SHP77 (cell line): ENCODE data around the gene SERPINB12.

ENCODE experiments used
- DNase-seq, 2 experiments: peaks; one replicate each; lab custom pipeline; 2025; lab: John Stamatoyannopoulos, UW

Gene SERPINB12

GRCh38 chr18:63550068-63550467, 7.9 kb downstream of the SERPINB12 start:
- no peak for DNase-seq

GRCh38 chr18:63551769-63552168, 9.6 kb downstream of the SERPINB12 start:
- DNase-seq, result no peak

- no peak for DNase-seq
Measured at GRCh38 chr18:63552581-63552980, 10.4 kb downstream of the SERPINB12 start.

DNA sequence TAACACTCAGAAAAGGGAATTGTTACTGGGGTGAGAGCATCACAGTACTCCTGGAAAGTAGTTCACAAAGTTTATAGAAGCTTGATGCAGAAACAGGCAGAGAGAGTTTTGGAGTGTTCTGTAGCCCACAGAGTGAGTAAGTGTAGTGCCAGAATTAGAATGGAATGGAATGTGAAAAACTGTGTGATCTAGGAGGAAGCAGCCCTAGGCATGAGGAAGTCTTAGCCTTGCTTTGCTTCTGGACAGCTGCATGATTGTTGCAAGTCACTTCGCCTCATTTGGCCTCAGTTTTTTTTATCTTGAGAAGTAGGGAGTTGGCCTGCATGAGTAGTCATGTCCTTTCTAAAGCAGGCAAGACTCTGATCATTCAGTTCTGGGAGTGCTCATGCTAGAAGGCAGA, 10.9 kb downstream of the SERPINB12 start:
- DNase-seq, result no peak

GRCh38 chr18:63559567-63560491, 17.7 kb downstream of the SERPINB12 start:
- DNase-seq, result no peak

DNA sequence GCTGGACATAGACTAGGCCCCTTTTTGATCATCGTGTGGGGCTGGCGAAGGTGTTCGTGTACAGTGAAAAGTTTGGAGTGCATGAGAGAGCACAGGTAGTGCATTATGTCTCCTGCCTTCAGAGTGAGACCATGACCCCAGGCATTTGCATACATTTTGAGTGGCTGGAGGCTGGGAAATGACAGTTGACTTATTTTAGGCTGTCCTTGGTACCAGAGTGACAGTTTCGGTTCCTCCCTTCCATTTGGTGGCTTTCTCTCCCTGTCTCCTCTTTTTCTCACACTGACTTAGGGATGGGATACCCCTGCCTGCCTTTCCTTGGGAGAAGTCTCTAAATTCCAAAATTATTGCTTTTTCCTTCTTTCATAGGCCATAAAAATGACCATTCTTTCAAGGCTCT, 20.1 kb downstream of the SERPINB12 start:
- DNase-seq, result no peak

- DNase-seq, result no peak
Measured at GRCh38 chr18:63564021-63564420, 21.9 kb downstream of the SERPINB12 start.

- no peak for DNase-seq
Measured at GRCh38 chr18:63564561-63564960, 22.4 kb downstream of the SERPINB12 start.

- DNase-seq, result no peak
Measured at GRCh38 chr18:63567276-63567675, 25.1 kb downstream of the SERPINB12 start.

GRCh38 chr18:63567825-63568224, 25.7 kb downstream of the SERPINB12 start:
- no peak for DNase-seq

GRCh38 chr18:63570721-63571120, 28.6 kb downstream of the SERPINB12 start:
- no peak for DNase-seq

DNA sequence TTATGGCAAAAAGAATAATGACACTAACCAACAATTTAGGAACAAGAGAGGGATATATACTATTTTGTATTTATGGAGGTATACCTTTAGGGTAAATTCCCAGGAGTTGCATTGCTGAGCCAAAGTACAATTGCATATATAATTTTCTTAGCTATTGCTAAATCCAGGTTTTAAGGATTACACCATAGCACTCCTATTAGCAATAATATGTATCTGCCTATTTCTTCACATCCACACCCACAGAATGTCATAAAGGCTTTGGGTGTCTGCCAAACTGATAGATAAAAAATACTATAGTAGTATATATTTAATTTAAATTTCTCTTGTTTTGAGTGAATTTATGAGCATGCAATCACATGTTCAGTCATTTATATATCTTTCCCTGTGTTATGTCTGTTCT, 33.5 kb downstream of the SERPINB12 start:
- no peak for DNase-seq

DNA sequence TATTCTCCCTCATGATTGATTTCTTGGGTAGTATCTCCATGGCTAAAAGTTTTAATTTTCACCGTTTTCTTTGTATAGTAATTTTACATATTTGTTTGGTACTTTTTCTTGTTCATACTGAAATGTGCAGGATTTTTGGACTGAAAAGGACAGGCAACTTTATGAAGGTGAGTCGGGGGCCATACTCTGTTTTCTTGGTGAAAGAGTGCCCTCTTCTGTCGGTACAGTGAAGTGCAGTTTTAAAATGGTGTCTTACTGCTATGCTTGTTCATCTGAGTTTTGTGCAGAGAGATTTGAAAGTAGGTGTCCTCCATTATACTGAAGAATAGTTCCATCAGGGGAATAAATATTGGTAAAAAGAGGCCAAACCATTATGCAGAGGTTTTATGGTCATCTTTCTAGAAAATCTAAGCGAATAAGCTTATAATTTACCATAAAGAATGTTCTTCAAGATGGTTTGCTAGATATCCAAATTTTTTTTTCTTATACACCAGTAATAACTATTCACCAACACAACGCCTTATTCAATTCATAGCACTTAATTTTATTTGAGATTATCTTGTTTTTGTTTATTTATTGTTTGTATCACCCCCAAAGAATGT, 36.3 kb downstream of the SERPINB12 start:
- DNase-seq, result peak; percentile 6 to 21

DNA sequence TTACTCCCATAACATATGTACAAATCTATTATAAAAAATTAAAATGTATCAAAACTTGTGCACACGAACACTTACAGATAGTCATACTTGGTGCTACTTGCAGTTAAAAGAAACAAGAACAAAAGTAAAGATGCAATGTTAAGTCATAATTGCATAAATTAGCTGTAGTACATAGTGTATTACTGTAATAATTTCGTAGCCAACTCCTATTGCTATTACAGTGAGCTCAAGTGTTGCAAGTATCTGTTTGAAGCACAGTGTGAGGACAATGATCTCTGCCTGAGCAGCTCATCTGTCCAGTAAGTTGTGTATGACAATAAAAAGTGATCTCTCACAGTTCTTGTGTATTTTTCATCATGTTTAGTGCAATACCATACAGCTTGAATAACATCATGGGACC, 37.4 kb downstream of the SERPINB12 start:
- DNase-seq, result no peak

DNA sequence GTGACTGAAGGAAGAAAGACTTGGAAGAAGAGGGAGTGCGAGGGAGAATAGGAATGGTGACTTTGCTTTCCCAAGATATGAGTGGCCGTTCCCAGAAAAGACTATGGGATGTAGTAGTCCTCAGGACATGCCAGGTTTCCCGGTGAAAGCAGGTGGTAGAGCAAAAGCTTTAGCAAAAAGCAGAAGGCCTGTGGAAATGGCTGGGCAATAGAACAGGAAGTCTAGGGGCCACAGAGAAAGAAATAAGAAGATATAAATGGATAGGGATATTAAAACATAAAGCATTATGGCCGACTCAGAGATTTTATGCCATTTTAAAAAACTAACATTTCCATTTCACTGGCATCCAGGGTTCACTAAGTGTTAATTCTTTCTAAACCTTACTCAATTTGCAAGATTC, 43.8 kb downstream of the SERPINB12 start:
- no peak for DNase-seq

GRCh38 chr18:63586431-63586830, 44.3 kb downstream of the SERPINB12 start:
- no peak for DNase-seq

- DNase-seq, result no peak
Measured at GRCh38 chr18:63586966-63587365, 44.8 kb downstream of the SERPINB12 start, which contains the start of gene SERPINB13. Gene SERPINB13, plus strand, starts transcription at chr18:63587343. Its CDS starts 1,325 bp downstream, at chr18:63588668.

DNA sequence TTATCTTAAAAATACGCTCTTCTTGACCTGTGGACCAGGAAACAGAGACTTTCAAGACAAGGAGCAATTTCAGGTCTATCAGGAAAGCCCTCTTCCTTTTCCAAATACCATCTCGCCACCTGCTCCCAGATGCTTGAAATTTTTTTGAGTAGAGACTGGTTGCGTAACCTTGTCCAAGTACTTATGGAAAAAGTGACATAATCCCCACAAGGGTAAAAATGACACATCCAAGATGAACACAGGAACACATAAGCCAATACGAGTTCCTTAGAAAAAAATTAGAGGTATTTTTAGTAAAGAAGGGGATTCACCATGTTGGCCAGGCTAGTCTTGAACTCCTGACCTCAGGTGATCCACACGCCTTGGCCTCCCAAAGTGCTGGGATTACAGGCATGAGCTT, 46.7 kb downstream of the SERPINB12 start:
- no peak for DNase-seq

DNA sequence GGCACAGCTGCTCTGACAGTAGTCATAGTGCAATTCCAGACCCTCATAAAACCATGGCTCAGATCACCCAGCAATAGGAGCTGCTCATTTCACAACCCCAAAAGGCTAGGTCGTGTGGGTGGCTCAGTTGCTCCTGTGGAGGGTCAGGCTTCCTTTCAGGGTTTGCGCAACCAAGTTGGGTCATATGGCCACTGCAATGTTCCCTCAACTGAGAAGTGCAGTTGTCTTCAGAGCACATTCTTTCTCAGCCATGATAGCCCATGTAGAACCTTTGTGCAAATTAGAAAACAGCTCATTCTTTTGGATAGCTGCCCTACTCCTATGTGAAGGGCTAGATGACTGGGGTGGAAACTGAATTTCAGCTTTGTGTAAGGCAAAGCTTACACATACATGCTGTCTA, 48.2 kb downstream of the SERPINB12 start:
- no peak for DNase-seq

DNA sequence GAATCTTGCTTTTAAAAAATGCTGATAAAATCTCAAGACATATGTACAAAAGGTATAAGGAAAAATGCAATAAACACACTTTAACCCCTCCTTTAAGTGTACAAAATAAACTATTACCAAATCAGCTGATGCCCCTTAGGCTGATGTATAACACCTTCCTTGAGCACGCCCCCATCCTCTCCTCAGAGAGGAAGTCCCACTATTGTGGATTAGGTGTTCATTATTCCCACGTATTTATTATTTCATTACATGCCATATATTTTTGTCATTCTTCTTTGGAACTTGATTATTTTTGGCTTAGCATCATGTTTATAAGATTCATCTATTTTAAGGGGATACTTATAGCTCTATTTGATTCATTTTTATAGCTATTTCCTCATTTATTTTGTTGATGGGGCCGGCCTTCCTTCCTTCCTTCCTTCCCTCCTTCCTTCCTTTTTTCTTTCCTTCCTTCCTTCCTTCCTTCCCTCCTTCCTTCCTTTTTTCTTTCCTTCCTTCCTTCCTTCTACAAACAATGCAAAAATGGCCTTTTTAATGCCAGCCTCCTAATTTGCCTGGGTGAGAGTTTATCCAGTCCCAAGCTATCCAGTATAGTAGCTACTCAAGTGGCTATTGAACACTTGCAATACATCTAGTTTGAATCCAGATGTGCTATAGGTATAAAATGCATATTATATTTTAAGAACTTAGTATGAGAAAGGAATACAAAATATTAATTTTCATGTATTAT, 49.0 kb downstream of the SERPINB12 start:
- DNase-seq, result no peak

DNA sequence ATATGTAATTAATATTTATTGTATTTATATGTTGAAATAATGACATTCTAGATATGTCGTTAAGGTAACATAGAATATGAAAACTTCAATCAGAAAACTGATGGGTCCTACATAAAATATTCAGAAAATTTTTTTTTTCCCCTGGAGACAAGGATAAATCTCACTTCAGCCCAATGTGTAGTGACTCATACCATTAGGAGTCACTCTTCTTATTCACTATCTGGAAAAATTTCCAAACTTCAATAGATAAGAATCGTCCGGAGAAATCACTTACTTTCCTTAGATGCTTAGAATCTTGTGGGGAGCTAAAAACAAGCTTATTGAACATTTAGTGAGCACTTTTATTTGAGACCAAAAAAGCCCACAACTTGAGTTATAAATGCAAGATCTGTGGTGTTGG, 49.6 kb downstream of the SERPINB12 start:
- DNase-seq, result no peak

GRCh38 chr18:63592471-63592870, 50.3 kb downstream of the SERPINB12 start:
- no peak for DNase-seq

- DNase-seq, result no peak
Measured at GRCh38 chr18:63596964-63597363, 54.8 kb downstream of the SERPINB12 start.
